Stomach (tissue), 9 donors: ENCODE data around the gene CBX1. TPM values are rescaled to one million over a fixed set of nuclear protein-coding genes. Genes with fewer than 3 reads are reported as not detected.
A peak's percentile ranks its signal among the peaks of the same experiment; 100 is the strongest.

Experiments used
- DNase-seq, 2 donors: peaks; one replicate each; pipeline versions ENCODE4 v3.0.0 to v3.0.0-alpha.2; 2013 to 2019
- H3K27ac ChIP-seq, 5 donors: fragments of 200-600 bp in 4 of 5; sonication (generic) in 4 of 5; one replicate each; pipeline ENCODE4 v1.5.1; 2013 to 2019; ENCODE audit warnings: mild to moderate bottlenecking in 1 of 5, moderate library complexity in 1 of 5
- H3K27me3 ChIP-seq, 3 donors: fragments of 200-600 bp; sonication (generic); one replicate each; pipeline ENCODE4 v1.5.1; 2017 to 2019; ENCODE audit warnings: mixed run types in 1 of 3
- H3K36me3 ChIP-seq, 4 donors: fragments of 200-600 bp; sonication (generic); 1 replicate in 3 of 4; 2 replicates in 1 of 4; pipeline ENCODE4 v1.5.1; 2016 to 2019
- H3K4me1 ChIP-seq, 4 donors: fragments of 200-600 bp; sonication (generic); one replicate each; pipeline ENCODE4 v1.5.1; 2016 to 2019
- H3K4me3 ChIP-seq, 4 donors: fragments of 200-600 bp; sonication (generic) in 3 of 4; one replicate each; pipeline ENCODE4 v1.5.1; 2016 to 2019; ENCODE audit warnings: mild to moderate bottlenecking in 1 of 4
- H3K9me3 ChIP-seq, 4 donors: fragments of 200-600 bp; sonication (generic); one replicate each; pipeline ENCODE4 v1.5.1; 2016 to 2019
- EP300 ChIP-seq: sonication (generic); formaldehyde crosslinking; IDR thresholded peaks from one replicate; pipeline ENCODE4 v1.6.1; 2017; ENCODE audit warnings: antibody characterized with exemption
- POLR2A ChIP-seq, 4 donors: fragments of 450-650 bp; IDR thresholded peaks; one replicate each; pipeline ENCODE4 v1.6.1; 2016; ENCODE audit warnings: antibody characterized with exemption in 4 of 4, control low read depth in 2 of 4, mild to moderate bottlenecking in 1 of 4, moderate library complexity in 1 of 4
- POLR2AphosphoS5 ChIP-seq, 3 donors: sonication (generic); formaldehyde crosslinking; IDR thresholded peaks; one replicate each; pipeline ENCODE4 v1.6.1; 2016; ENCODE audit warnings: antibody characterized with exemption in 3 of 3
- WGBS, 5 donors: extraction: QIAGEN DNeasy Blood & Tissue Kit in 3 of 5; methylation state at CpG; one replicate each; pipeline versions ENCODE4 v1.1.5 to v1.1.7; 2013 to 2018; 5-methylcytosine and 5-hydroxymethylcytosine counted together
- intact Hi-C: fragments of 100-400 bp; cut with DNase I; formaldehyde crosslinking; loops from one replicate; pipeline ENCODE4 v1.15.1; 2023; ENCODE audit warnings: low total_unique reads
- polyA plus RNA-seq, 3 donors: library from polyadenylated mRNA; stranded (reverse); fragments of 200-250 nt; gene quantifications; one replicate each; pipeline ENCODE4 v1.2.3, GENCODE V29; 2013
- total RNA-seq, 5 donors: library from RNA; depleted of rRNA; stranded (reverse); fragments of >200 nt; gene quantifications; one replicate each; pipeline versions ENCODE4 v1.1.0 to v1.2.3, GENCODE V29; 2014 to 2016
- TF ChIP-seq, protein P1 (sequence below), 7 experiments: fragments of 450-650 bp in 4 of 7; fragments of 200-600 bp in 3 of 7; sonication (generic) in 3 of 7; IDR thresholded peaks; one replicate each; pipeline ENCODE4 v1.5.1; 2016 to 2019; ENCODE audit warnings: antibody characterized with exemption in 7 of 7, control low read depth in 2 of 7, mild to moderate bottlenecking in 1 of 7
- donor health status: healthy with polysubstance abuse.
- donor health status: Bipolar disorder and iron deficiency.
- donor health status: healthy.

Gene CBX1
- total and polyA plus RNA-seq, 8 donors: 12.8 to 65.6 (median 27.2) TPM

DNA sequence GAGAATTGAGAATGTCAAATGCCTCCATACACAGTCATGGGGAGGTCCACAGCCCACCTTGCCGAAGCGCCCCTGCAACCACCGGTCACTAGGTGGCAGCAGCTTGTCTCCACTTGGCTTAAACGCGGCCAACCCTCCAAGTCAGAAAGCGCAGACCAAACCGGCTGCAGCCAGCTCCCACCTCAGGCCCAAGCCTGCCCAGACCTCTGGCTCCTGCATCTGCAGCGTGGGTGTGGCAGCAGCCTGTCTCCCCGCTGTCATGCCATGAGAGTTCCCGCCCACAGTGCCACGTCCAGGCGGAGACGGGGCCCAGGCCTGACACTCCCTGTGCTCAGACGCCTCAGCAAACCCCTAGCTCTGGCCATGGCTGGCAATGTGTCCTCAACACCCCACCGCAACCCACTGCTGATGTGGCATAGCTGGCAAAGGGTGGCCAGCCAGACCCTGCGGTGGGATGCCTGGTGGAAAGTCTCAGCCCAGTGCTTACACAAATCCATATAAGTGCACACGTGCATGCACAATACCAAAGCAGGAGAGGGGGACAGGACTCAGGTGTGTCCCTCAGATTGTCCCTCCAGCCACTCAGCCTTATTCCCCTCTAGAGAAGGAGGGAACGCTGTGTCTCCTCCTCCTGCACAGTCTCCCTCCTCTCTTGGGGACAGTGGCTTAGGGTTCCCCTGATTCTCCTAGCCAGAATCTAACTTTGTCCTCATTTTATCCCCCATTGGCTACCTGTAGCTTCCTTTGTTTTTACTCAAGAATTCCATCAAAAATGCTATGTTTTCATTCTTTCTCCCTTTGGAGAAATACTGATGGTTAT lies 74.6 kb downstream of the CBX1 start:
- WGBS, 5 donors: 17 to 44% (median 21%) methylated on average over 3 to 18 of the region's 18 CpGs
- Histone ChIP-seq H3K27me3 (peaks cover 0 to 17% (median 11%) of the 10 kb centered on the region in 3 donors), H3K36me3 (no peaks in the 10 kb centered on the region), H3K4me1 (peaks cover 34 to 53% (median 46%) of the 10 kb centered on the region in 4 donors), H3K4me3 (peak overlapping the region in 1 of 4 donors; percentile 14), H3K9me3 (no peaks in the 10 kb centered on the region), H3K27ac (peak overlapping the region in 1 of 5 donors; percentile 87)
- TF ChIP-seq, protein P1, sequence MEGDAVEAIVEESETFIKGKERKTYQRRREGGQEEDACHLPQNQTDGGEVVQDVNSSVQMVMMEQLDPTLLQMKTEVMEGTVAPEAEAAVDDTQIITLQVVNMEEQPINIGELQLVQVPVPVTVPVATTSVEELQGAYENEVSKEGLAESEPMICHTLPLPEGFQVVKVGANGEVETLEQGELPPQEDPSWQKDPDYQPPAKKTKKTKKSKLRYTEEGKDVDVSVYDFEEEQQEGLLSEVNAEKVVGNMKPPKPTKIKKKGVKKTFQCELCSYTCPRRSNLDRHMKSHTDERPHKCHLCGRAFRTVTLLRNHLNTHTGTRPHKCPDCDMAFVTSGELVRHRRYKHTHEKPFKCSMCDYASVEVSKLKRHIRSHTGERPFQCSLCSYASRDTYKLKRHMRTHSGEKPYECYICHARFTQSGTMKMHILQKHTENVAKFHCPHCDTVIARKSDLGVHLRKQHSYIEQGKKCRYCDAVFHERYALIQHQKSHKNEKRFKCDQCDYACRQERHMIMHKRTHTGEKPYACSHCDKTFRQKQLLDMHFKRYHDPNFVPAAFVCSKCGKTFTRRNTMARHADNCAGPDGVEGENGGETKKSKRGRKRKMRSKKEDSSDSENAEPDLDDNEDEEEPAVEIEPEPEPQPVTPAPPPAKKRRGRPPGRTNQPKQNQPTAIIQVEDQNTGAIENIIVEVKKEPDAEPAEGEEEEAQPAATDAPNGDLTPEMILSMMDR (IDR thresholded peaks at IDR 0.05): peak in 5 of 7 experiments; percentile 77 to 86 (median 82)
- TF ChIP-seq POLR2AphosphoS5 (IDR thresholded peaks at IDR 0.05) (peak in 1 of 3 donors; percentile 60), EP300 (no peak)
- peak; percentile 83 to 97 for DNase-seq
- intact Hi-C loops: loop anchor here (5.0 kb wide), 2 partner anchors 51 to 101 kb away; no protein-coding TSS in a partner anchor

DNA sequence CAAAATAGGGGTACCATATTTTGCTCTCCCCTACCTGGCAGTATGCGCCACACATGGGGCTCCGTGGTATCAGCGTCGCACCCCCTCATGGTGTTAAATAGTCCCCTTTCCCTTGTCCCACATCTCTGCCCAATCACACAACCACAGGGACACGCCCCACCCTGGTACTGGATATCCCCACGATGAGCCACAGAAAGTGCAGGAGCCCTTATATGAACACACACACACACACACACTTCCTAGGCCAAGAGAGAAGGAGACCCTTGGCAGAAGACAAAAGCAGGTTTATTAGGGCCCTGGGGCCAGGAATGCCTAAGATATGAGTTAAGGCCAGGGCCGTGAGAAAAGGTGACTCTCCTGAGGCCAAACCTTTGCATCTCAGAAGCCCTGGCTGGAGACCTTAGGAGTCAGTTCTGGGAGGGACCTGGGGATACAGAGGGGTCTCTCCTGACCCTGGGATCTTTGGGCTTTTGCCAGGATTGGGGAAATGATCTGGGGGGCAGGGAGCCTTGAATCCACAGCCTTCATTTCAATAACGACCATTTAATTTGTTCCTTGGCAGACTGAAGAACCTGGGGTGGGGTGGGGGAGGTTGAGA lies 75.3 kb downstream of the CBX1 start:
- Histone ChIP-seq H3K27ac (peak overlapping the region in 4 of 5 donors; percentile 26 to 87 (median 68)), H3K4me3 (peak overlapping the region in 3 of 4 donors; percentile 47 to 57 (median 48)), H3K36me3 (no peaks in the 10 kb centered on the region), H3K4me1 (peaks cover 34 to 53% (median 46%) of the 10 kb centered on the region in 4 donors), H3K9me3 (no peaks in the 10 kb centered on the region), H3K27me3 (peaks cover 0 to 20% (median 11%) of the 10 kb centered on the region in 3 donors)
- TF ChIP-seq POLR2A (IDR thresholded peaks at IDR 0.05): no peak
- no peak for TF ChIP-seq POLR2AphosphoS5 (IDR thresholded peaks at IDR 0.05)
- TF ChIP-seq, protein P1 (IDR thresholded peaks at IDR 0.05): no peak
- no peak for DNase-seq
- WGBS, 5 donors: 14 to 30% (median 27%) methylated on average over 8 of the region's 8 CpGs
- intact Hi-C loops: loop anchor here (5.0 kb wide), 2 partner anchors 51 to 101 kb away; no protein-coding TSS in a partner anchor

DNA sequence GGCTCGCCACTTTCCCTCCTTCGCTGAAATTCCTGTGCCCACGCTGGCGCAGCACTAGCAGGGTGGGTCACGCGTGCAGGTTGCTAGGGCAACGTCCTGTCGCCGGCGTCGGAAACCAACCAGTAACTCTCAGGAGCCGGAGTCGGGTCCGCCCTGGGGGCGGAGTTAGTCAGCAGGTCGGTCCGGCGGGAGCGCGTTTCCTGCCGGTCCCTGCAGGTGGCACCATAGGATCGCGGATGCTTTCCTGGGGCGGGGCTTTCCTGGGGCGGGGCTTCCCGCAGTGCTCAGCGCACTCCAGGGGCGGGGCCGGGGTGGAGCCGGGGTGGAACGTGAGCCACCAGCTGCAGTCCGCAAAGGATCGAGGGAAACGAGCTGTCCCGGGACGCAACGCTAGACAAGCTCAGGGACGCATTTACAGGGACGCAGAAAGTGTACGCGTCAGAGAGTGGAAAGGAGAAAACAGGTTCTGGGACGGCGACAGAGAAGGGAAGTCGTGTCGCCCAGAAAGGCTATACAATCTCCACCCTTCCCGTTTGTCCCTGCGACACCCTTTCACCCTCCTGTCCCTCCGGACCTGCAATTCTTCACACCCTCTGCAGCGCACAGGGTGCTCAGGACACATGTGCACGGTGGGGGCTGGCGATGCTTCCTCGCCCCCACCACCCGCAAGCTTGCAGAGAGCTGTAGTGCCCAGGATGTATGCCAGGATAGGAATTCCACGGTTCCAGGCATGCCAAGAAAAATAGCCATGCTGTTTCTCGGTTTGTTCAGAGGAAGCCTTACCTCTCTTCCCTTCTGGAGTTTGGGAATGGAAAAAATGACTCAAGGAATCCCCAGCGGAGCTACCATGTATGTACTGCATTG lies 76.0 kb downstream of the CBX1 start:
- no peaks in the 10 kb centered on the region for H3K36me3 ChIP-seq
- H3K4me3 ChIP-seq: peak overlapping the region; percentile 47 to 57 (median 49)
- peak overlapping the region; percentile 28 to 87 (median 79) for H3K27ac ChIP-seq
- TF ChIP-seq POLR2AphosphoS5 (IDR thresholded peaks at IDR 0.05): peak; percentile 7 to 56 (median 37)
- no peak for TF ChIP-seq EP300
- TF ChIP-seq POLR2A (IDR thresholded peaks at IDR 0.05): no peak
- TF ChIP-seq, protein P1 (IDR thresholded peaks at IDR 0.05): peak in 5 of 7 experiments; percentile 74 to 97 (median 85)
- no peaks in the 10 kb centered on the region for H3K9me3 ChIP-seq
- peaks cover 0 to 22% (median 11%) of the 10 kb centered on the region in 3 donors for H3K27me3 ChIP-seq
- intact Hi-C loops: loop anchor here (5.0 kb wide), 2 partner anchors 52 to 102 kb away; no protein-coding TSS in a partner anchor
- 0 to 1% (median 1%) methylated on average over 32 to 56 of the region's 56 CpGs for WGBS, 5 donors
- H3K4me1 ChIP-seq: peaks cover 34 to 53% (median 46%) of the 10 kb centered on the region in 4 donors
- DNase-seq: peak; percentile 98
